Common myeloid progenitor, CD34-positive (primary cell): ENCODE data around the gene SIRPA.

ENCODE experiments used
- CTCF ChIA-PET: fragments of 350-600 bp; sonication (Branson Sonifier 250); formaldehyde crosslinking; loops from one replicate; lab custom pipeline; 2021; ENCODE audit warnings: antibody characterized with exemption; lab: Charles Lee
- POLR2A ChIA-PET: fragments of 350-600 bp; sonication (Branson Sonifier 250); formaldehyde crosslinking; loops from one replicate; lab custom pipeline; 2021; ENCODE audit warnings: antibody characterized with exemption; lab: Charles Lee
- DNase-seq, 3 donors: peaks; one replicate each; pipeline versions ENCODE4 v3.0.0 to v3.0.0-alpha.2; 2013
- H3K27ac ChIP-seq, 2 experiments: 1 replicate in 1 of 2; 2 replicates in 1 of 2; pipeline ENCODE4 v1.7.0; 2013; ENCODE audit warnings: inconsistent platforms in 2 of 2, low read length in 2 of 2, mild to moderate bottlenecking in 2 of 2, low read depth in 1 of 2, moderate library complexity in 1 of 2; ENCODE audit not compliant: severe bottlenecking in 2 of 2, insufficient read depth in 1 of 2, poor library complexity in 1 of 2
- H3K27me3 ChIP-seq, 5 experiments: replicated peaks in 2 of 5; 1 replicate in 3 of 5; 2 replicates in 2 of 5; pipeline versions ENCODE4 v1.6.1 to v1.7.0; 2013; ENCODE audit warnings: low read length in 4 of 5, mild to moderate bottlenecking in 2 of 5, moderate library complexity in 2 of 5, inconsistent platforms in 1 of 5; ENCODE audit not compliant: insufficient read depth in 5 of 5, control insufficient read depth in 4 of 5
- H3K36me3 ChIP-seq, 4 experiments: 1 replicate in 2 of 4; 2 replicates in 2 of 4; pipeline versions ENCODE4 v1.6.1 to v1.7.0; 2013; ENCODE audit warnings: low read length in 3 of 4, control low read depth in 1 of 4, mild to moderate bottlenecking in 1 of 4; ENCODE audit not compliant: control insufficient read depth in 4 of 4, insufficient read depth in 4 of 4
- H3K4me1 ChIP-seq, 4 experiments: 1 replicate in 3 of 4; 2 replicates in 1 of 4; pipeline versions ENCODE4 v1.6.1 to v1.7.1; 2013; ENCODE audit warnings: low read length in 3 of 4, mild to moderate bottlenecking in 3 of 4, control low read depth in 1 of 4, inconsistent platforms in 1 of 4, moderate library complexity in 1 of 4; ENCODE audit not compliant: control insufficient read depth in 4 of 4, insufficient read depth in 4 of 4; ENCODE audit errors: control extremely low read depth in 1 of 4
- H3K4me3 ChIP-seq, 7 experiments: 1 replicate in 4 of 7; 2 replicates in 3 of 7; pipeline versions ENCODE4 v1.5.1 to v1.7.0; 2013; ENCODE audit warnings: mild to moderate bottlenecking in 7 of 7, low read length in 6 of 7, moderate library complexity in 6 of 7, inconsistent platforms in 2 of 7, low read depth in 2 of 7, control low read depth in 1 of 7; ENCODE audit not compliant: insufficient read depth in 4 of 7, control insufficient read depth in 1 of 7; ENCODE audit errors: extremely low read depth in 1 of 7
- H3K9me3 ChIP-seq, 5 experiments: 1 replicate in 4 of 5; 2 replicates in 1 of 5; pipeline versions ENCODE4 v1.6.1 to v1.7.1; 2013; ENCODE audit warnings: low read length in 4 of 5, mild to moderate bottlenecking in 2 of 5, inconsistent platforms in 1 of 5, low read depth in 1 of 5, moderate library complexity in 1 of 5; ENCODE audit not compliant: control insufficient read depth in 4 of 5, insufficient read depth in 2 of 5; ENCODE audit errors: control extremely low read depth in 1 of 5
- WGBS: methylation state at CpG from one replicate; pipeline ENCODE4 v1.1.5; 2013; ENCODE audit not compliant: insufficient coverage; 5-methylcytosine and 5-hydroxymethylcytosine counted together

SIRPA gene

GRCh38 chr20:1902188-1902587 lies 7.0 kb downstream of the SIRPA start:
- CTCF ChIA-PET = interaction anchor here (0.5 to 1.8 kb wide), 5 partner anchors 10 to 270 kb away, joined by 3 to 8 read pairs (median 4); no protein-coding TSS in a partner anchor
- H3K27ac ChIP-seq = no peak overlapping the region
- H3K27me3 ChIP-seq = no peaks in the 10 kb centered on the region
- H3K9me3 ChIP-seq = no peaks in the 10 kb centered on the region
- WGBS = 100% methylated on average over 1 of the region's 4 CpGs
- H3K4me3 ChIP-seq = no peak overlapping the region
- POLR2A ChIA-PET = no interaction called here
- DNase-seq = no peak
- peaks cover 0 to 13% (median 6%) of the 10 kb centered on the region in 4 experiments for H3K36me3 ChIP-seq
- H3K4me1 ChIP-seq = peaks cover 5 to 23% (median 14%) of the 10 kb centered on the region in 4 experiments

- 97% methylated on average over 9 of the region's 9 CpGs for WGBS
- Histone ChIP-seq H3K4me1 (peaks cover 0 to 4% (median 0%) of the 10 kb centered on the region in 4 experiments), H3K9me3 (no peaks in the 10 kb centered on the region), H3K36me3 (peaks cover 0 to 13% (median 6%) of the 10 kb centered on the region in 4 experiments), H3K27ac (no peak overlapping the region), H3K27me3 (no peaks in the 10 kb centered on the region), H3K4me3 (no peak overlapping the region)
- ChIA-PET POLR2A (no interaction called here), CTCF (interaction anchor here (0.9 kb wide), 1 partner anchor 9 kb away, joined by 5 read pairs; no protein-coding TSS in a partner anchor)
- DNase-seq = no peak
Observed at GRCh38 chr20:1904135-1904534, 8.9 kb downstream of the SIRPA start.

- WGBS = 97% methylated on average over 10 of the region's 10 CpGs
- Histone ChIP-seq H3K9me3 (no peaks in the 10 kb centered on the region), H3K27ac (no peak overlapping the region), H3K27me3 (no peaks in the 10 kb centered on the region), H3K4me1 (peaks cover 0 to 2% (median 0%) of the 10 kb centered on the region in 4 experiments), H3K4me3 (no peak overlapping the region), H3K36me3 (peaks cover 0 to 13% (median 6%) of the 10 kb centered on the region in 4 experiments)
- ChIA-PET CTCF (interaction anchor here (0.9 kb wide), 1 partner anchor 8 kb away, joined by 5 read pairs; no protein-coding TSS in a partner anchor), POLR2A (no interaction called here)
- no peak for DNase-seq
Observed at GRCh38 chr20:1905009-1905408, 9.8 kb downstream of the SIRPA start.

- no peak overlapping the region for H3K27ac ChIP-seq
- peaks cover 0 to 13% (median 6%) of the 10 kb centered on the region in 4 experiments for H3K36me3 ChIP-seq
- H3K9me3 ChIP-seq = no peaks in the 10 kb centered on the region
- peaks cover 0 to under 1% (median 0%) of the 10 kb centered on the region in 4 experiments for H3K4me1 ChIP-seq
- ChIA-PET CTCF (no interaction called here), POLR2A (no interaction called here)
- WGBS = 98% methylated on average over 9 of the region's 9 CpGs
- no peak overlapping the region for H3K4me3 ChIP-seq
- H3K27me3 ChIP-seq = no peaks in the 10 kb centered on the region
- DNase-seq = no peak
Observed at GRCh38 chr20:1905693-1906092, 10.5 kb downstream of the SIRPA start.

GRCh38 chr20:1906361-1907051 lies 11.3 kb downstream of the SIRPA start:
- DNase-seq = no peak
- Histone ChIP-seq H3K27me3 (no peaks in the 10 kb centered on the region), H3K27ac (no peak overlapping the region), H3K4me1 (no peaks in the 10 kb centered on the region), H3K36me3 (peaks cover 0 to 12% (median 5%) of the 10 kb centered on the region in 4 experiments), H3K9me3 (no peaks in the 10 kb centered on the region), H3K4me3 (no peak overlapping the region)
- 86% methylated on average over 9 of the region's 9 CpGs for WGBS
- ChIA-PET POLR2A (no interaction called here), CTCF (interaction anchor here (0.6 kb wide), 1 partner anchor 315 kb away, joined by 3 read pairs; no protein-coding TSS in a partner anchor)

GRCh38 chr20:1907586-1907985 lies 12.4 kb downstream of the SIRPA start:
- Histone ChIP-seq H3K36me3 (peaks cover 0 to 8% (median 4%) of the 10 kb centered on the region in 4 experiments), H3K4me1 (no peaks in the 10 kb centered on the region), H3K27ac (no peak overlapping the region), H3K9me3 (no peaks in the 10 kb centered on the region), H3K4me3 (no peak overlapping the region), H3K27me3 (no peaks in the 10 kb centered on the region)
- POLR2A ChIA-PET = no interaction called here
- WGBS = 100% methylated on average over 6 of the region's 6 CpGs
- no peak for DNase-seq
- CTCF ChIA-PET = no interaction called here

- 97% methylated on average over 9 of the region's 9 CpGs for WGBS
- DNase-seq = no peak
- Histone ChIP-seq H3K27ac (no peak overlapping the region), H3K4me3 (no peak overlapping the region), H3K9me3 (no peaks in the 10 kb centered on the region), H3K36me3 (peaks cover 0 to 8% (median 4%) of the 10 kb centered on the region in 4 experiments), H3K4me1 (no peaks in the 10 kb centered on the region), H3K27me3 (no peaks in the 10 kb centered on the region)
- ChIA-PET POLR2A (no interaction called here), CTCF (no interaction called here)
Observed at GRCh38 chr20:1908191-1908590, 13.0 kb downstream of the SIRPA start.
